Neural progenitor cell (in vitro differentiated cells): ENCODE measurements around the gene GIMAP1.

Experiments
- EZH2 ChIP-seq: fragments of 200-600 bp; sonication (generic); IDR thresholded peaks from 2 replicates; pipeline ENCODE4 v1.6.1; 2017; ENCODE audit warnings: antibody characterized with exemption, mild to moderate bottlenecking, moderate library complexity
- EZH2phosphoT487 ChIP-seq: fragments of 200-600 bp; sonication (generic); IDR thresholded peaks from 2 replicates; pipeline ENCODE4 v1.6.1; 2017; ENCODE audit warnings: antibody characterized with exemption
- TF ChIP-seq, protein P1 (sequence below): fragments of 200-600 bp; sonication (generic); IDR thresholded peaks from 2 replicates; pipeline ENCODE4 v1.5.1; 2017; ENCODE audit warnings: antibody characterized with exemption, mild to moderate bottlenecking

GRCh38 chr7:150668472-150668911, 47.9 kb upstream of the GIMAP1 start:
- TF ChIP-seq, protein P1, sequence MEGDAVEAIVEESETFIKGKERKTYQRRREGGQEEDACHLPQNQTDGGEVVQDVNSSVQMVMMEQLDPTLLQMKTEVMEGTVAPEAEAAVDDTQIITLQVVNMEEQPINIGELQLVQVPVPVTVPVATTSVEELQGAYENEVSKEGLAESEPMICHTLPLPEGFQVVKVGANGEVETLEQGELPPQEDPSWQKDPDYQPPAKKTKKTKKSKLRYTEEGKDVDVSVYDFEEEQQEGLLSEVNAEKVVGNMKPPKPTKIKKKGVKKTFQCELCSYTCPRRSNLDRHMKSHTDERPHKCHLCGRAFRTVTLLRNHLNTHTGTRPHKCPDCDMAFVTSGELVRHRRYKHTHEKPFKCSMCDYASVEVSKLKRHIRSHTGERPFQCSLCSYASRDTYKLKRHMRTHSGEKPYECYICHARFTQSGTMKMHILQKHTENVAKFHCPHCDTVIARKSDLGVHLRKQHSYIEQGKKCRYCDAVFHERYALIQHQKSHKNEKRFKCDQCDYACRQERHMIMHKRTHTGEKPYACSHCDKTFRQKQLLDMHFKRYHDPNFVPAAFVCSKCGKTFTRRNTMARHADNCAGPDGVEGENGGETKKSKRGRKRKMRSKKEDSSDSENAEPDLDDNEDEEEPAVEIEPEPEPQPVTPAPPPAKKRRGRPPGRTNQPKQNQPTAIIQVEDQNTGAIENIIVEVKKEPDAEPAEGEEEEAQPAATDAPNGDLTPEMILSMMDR, result no peak
- no peak for TF ChIP-seq EZH2phosphoT487
- no peak for TF ChIP-seq EZH2
